Heart left ventricle (tissue), 13 donors: ENCODE measurements around the gene PCBP3.

Experiments used
- CTCF ChIP-seq, 12 donors: fragments of 200-600 bp; sonication (generic) in 4 of 12; IDR thresholded peaks; one replicate each; pipeline versions ENCODE4 v1.5.0 to v1.8.0; 2018 to 2022; ENCODE audit warnings: antibody characterized with exemption in 12 of 12, mild to moderate bottlenecking in 5 of 12
- POLR2A ChIP-seq, 2 donors: fragments of 450-650 bp; IDR thresholded peaks; one replicate each; pipeline ENCODE4 v1.6.1; 2017; ENCODE audit warnings: antibody characterized with exemption in 2 of 2, mild to moderate bottlenecking in 2 of 2, moderate library complexity in 2 of 2
- donor health status: ischemic (EF 13 %, LVEDD 7.1; RV severe dilation, severe dysfunction).
- donor health status: DM: no; HTN: yes; CAD: no.
- donor health status: DM: no; HTN: no; CAD: no.
- donor health status: ischemic (EF 25% LVEDD 6.9; RV normal size, moderate dysfunction).
- donor health status: ischemic (EF 25% LVEDD 5.7; RV mildly dilated, moderate dysfunction).
- donor health status: ischemic (EF 35%, LVEDD 5.7; RV mildly dilated, moderate dysfunction).
- donor health status: nonischemic (EF 11% LVEDD 7.7; RV severe dilation, severe dysfunction).
- donor health status: DM: yes; HTN: yes; CAD: no.
- donor health status: PGD.
- donor health status: ischemic (EF 29% LVEDD 5.4; RV normal size, mild dysfunction).
- donor health status: nonischemic (EF 23%, LVEDD 6.1; RV moderate dilation, normal function).

GRCh38 chr21:45749974-45750373, 106.4 kb downstream of the PCBP3 start:
- TF ChIP-seq CTCF (IDR thresholded peaks at IDR 0.05) (no peak), POLR2A (IDR thresholded peaks at IDR 0.05) (no peak)
